Activated CD4-positive, alpha-beta T cell treated with anti-CD3 and anti-CD28 coated beads, Interleukin-2, amount 10 ng/mL, durations not matched to agents 24 days and 14 days (primary cell): ENCODE results near the gene RAET1L. TPM values are rescaled to one million over a fixed set of nuclear protein-coding genes. Genes with fewer than 3 reads are reported as not detected.

ENCODE experiments used
- DNase-seq: peaks from one replicate; pipeline ENCODE4 v3.0.0; 2022
- H3K27ac Mint-ChIP-seq: one replicate; pipeline ENCODE4 v1.8.0; 2022; ENCODE audit warnings: mild to moderate bottlenecking, mixed read lengths
- H3K27me3 Mint-ChIP-seq: one replicate; pipeline ENCODE4 v1.8.0; 2022; ENCODE audit warnings: mixed read lengths
- H3K36me3 Mint-ChIP-seq: one replicate; pipeline ENCODE4 v1.8.0; 2022; ENCODE audit warnings: low read depth, mild to moderate bottlenecking, mixed read lengths
- H3K4me1 Mint-ChIP-seq: one replicate; pipeline ENCODE4 v1.8.0; 2021; ENCODE audit warnings: mixed read lengths
- H3K4me3 Mint-ChIP-seq: one replicate; pipeline ENCODE4 v1.8.0; 2022; ENCODE audit warnings: mild to moderate bottlenecking, moderate library complexity, mixed read lengths
- H3K9me3 Mint-ChIP-seq: one replicate; pipeline ENCODE4 v1.8.0; 2021; ENCODE audit warnings: mixed read lengths
- intact Hi-C: fragments of 100-400 bp; cut with micrococcal nuclease; formaldehyde crosslinking; loops from one replicate; pipeline ENCODE4 v1.15.1; 2023
- total RNA-seq: library from RNA; stranded (reverse); gene quantifications from 2 replicates; pipeline ENCODE4 v1.2.3, GENCODE V29; 2022

The RAET1L gene
- total RNA-seq, 1 donor from 2014 or later = not detected

DNA sequence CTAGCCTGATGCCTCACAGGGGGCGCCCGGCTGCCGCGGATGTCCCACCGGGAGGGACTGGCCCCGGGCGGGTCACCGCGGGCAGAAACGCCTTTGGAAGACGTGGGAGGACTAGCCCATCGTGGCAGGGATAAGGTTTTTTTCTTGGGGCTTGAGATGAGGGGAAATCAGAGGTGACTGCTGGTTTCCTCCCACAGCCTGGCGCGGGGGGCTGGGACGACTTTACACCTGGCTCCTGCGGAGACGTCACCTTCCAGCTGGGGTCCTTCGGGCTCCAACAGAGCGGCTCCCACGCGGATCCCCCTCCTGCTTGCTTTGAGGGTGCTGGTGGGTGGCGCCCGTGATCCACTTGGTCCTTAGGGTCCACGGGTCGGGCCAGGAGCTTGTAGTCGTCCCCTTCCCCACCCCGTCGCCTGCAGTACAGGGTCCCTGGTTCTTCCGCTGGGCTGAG lies 32.2 kb upstream of the RAET1L start:
- H3K27me3 Mint-ChIP-seq = peaks cover 38% of the 10 kb centered on the region
- H3K36me3 Mint-ChIP-seq = no peaks in the 10 kb centered on the region
- no peaks in the 10 kb centered on the region for H3K9me3 Mint-ChIP-seq
- no peak overlapping the region for H3K27ac Mint-ChIP-seq
- H3K4me3 Mint-ChIP-seq = no peak overlapping the region
- no peak for DNase-seq
- H3K4me1 Mint-ChIP-seq = peaks cover 8% of the 10 kb centered on the region
- intact Hi-C loops = no loop called here

DNA sequence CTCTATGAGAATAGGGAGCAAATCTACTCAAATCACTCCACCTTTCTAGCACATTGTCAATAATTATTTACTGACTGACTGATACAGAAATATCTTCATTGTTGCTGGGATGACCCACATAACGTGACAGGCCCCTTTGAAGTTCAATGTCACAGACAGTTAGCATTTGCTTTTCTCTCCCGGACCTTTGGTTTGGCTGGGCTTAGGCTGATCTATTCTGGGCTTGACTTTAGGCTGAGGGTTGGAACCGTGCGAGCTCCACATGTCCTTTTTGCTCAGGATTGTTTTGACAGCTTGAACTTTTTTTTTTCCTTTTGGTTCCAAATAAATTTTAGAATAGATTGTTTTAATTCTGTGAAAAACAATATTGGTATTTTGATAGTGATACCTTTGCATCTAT lies 31.6 kb upstream of the RAET1L start:
- DNase-seq = no peak
- H3K9me3 Mint-ChIP-seq = no peaks in the 10 kb centered on the region
- peaks cover 42% of the 10 kb centered on the region for H3K27me3 Mint-ChIP-seq
- H3K27ac Mint-ChIP-seq = no peak overlapping the region
- H3K4me1 Mint-ChIP-seq = peaks cover 8% of the 10 kb centered on the region
- intact Hi-C loops = no loop called here
- no peaks in the 10 kb centered on the region for H3K36me3 Mint-ChIP-seq
- no peak overlapping the region for H3K4me3 Mint-ChIP-seq

DNA sequence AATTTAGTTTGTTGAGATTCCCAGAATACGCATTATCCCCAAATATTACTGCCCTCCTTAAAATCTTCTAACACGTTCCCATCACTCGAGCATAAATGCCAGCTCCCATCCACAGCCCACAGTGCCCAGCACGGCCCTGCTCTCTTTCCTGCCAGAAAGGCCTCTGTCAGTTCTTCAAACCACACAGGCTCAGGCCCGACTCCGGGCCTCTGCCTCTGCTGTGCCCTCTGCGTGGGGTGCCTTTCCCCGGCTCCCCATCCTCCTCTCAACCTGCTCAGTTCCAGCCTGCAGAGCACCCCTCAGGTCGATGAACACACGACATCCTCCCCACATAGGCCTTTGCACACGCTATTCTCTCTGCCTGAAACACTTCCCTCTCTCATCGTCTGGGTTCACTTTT lies 30.8 kb upstream of the RAET1L start:
- H3K9me3 Mint-ChIP-seq = no peaks in the 10 kb centered on the region
- H3K4me1 Mint-ChIP-seq = peaks cover 8% of the 10 kb centered on the region
- no peak overlapping the region for H3K27ac Mint-ChIP-seq
- intact Hi-C loops = no loop called here
- no peaks in the 10 kb centered on the region for H3K36me3 Mint-ChIP-seq
- DNase-seq = no peak
- no peak overlapping the region for H3K4me3 Mint-ChIP-seq
- peaks cover 40% of the 10 kb centered on the region for H3K27me3 Mint-ChIP-seq

DNA sequence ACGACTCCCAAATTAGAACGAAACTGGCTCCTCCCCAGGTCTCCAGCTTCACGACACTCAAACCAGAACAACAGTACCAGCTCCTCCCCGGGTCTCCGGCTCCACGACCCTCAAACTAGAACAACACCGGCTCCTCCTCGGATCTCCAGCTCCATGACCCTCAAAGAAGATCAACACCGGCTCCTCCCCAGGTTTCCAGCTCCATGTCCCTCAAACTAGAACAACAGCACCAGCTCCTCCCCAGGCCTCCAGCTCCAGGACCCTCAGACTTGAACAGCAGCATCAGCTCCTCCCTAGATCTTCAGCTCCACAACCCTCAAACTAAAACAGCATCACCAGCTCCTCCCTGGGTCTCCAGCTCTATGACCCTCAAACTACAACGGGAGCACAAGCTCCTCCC lies 29.8 kb upstream of the RAET1L start:
- DNase-seq = no peak
- Mint-ChIP-seq H3K4me1 (peaks cover 4% of the 10 kb centered on the region), H3K27ac (no peak overlapping the region), H3K27me3 (peaks cover 45% of the 10 kb centered on the region), H3K36me3 (no peaks in the 10 kb centered on the region), H3K9me3 (no peaks in the 10 kb centered on the region), H3K4me3 (no peak overlapping the region)
- intact Hi-C loops = no loop called here

DNA sequence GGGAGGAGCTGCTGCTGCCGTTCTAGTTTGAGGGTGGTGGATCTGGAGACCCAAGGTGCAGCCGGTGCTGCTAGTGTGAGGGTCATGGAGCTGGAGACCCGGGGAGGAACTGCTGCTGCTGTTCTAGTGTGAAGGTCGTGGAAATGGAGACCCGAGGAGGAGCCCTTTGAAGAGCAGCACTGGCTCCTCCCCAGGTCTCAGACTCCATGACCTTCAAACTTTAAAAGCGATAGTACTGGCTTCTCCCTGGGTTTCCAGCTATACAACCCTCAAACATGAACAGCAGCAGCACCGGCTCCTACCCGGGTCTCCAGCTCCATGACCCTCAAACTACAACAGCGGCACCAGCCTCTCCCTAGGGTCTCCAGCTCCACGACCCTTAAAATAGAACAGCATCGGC lies 28.1 kb upstream of the RAET1L start:
- intact Hi-C loops = no loop called here
- H3K27me3 Mint-ChIP-seq = peaks cover 42% of the 10 kb centered on the region
- no peak overlapping the region for H3K27ac Mint-ChIP-seq
- DNase-seq = no peak
- no peaks in the 10 kb centered on the region for H3K36me3 Mint-ChIP-seq
- H3K4me3 Mint-ChIP-seq = no peak overlapping the region
- H3K9me3 Mint-ChIP-seq = no peaks in the 10 kb centered on the region
- no peaks in the 10 kb centered on the region for H3K4me1 Mint-ChIP-seq

DNA sequence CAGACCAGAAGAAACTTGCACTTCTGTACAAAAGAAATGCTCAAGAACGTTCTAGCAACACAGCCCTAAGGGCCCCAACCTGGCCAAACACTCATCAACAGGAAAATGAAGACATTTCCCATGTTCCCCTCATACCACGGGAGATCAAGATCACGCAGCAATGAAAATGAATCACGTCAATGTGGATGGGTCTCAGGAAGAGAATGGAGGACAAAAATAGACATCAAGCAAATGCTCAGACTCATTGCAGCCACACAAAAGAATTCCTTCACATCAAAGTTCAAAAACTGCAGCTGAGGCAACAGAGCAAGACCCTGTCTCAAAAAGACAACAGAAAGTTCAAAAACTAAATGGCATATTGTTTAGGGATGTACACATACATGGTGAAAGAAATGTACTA lies 25.5 kb upstream of the RAET1L start:
- intact Hi-C loops = no loop called here
- no peak for DNase-seq
- H3K27me3 Mint-ChIP-seq = peaks cover 50% of the 10 kb centered on the region

DNA sequence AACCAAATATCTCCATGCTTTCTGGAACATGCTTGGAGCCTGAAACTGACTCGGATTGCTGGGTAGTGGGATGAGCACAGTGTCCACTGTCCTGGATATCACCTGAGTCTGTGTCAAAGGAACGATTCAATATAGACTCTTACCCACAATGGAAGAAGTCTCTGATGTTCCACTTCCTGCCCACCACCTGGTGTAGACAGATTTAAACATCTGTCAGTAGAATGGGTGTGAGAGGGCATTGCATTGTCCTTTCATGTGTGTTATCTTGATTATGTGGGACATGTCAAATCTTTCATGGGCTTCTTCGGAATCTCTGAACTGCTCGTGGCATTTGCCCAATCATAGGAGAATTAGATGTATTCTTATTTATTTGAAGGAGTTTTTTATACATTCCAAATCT lies 22.8 kb upstream of the RAET1L start:
- peaks cover 37% of the 10 kb centered on the region for H3K27me3 Mint-ChIP-seq
- H3K36me3 Mint-ChIP-seq = no peaks in the 10 kb centered on the region
- intact Hi-C loops = no loop called here
- no peaks in the 10 kb centered on the region for H3K9me3 Mint-ChIP-seq
- no peak overlapping the region for H3K4me3 Mint-ChIP-seq
- H3K4me1 Mint-ChIP-seq = no peaks in the 10 kb centered on the region
- no peak for DNase-seq
- H3K27ac Mint-ChIP-seq = no peak overlapping the region

More for the DNA sequence above, 25.5 kb upstream of the RAET1L start:
- Mint-ChIP-seq H3K36me3 (no peaks in the 10 kb centered on the region), H3K27ac (no peak overlapping the region), H3K4me3 (no peak overlapping the region), H3K4me1 (no peaks in the 10 kb centered on the region), H3K9me3 (no peaks in the 10 kb centered on the region)

DNA sequence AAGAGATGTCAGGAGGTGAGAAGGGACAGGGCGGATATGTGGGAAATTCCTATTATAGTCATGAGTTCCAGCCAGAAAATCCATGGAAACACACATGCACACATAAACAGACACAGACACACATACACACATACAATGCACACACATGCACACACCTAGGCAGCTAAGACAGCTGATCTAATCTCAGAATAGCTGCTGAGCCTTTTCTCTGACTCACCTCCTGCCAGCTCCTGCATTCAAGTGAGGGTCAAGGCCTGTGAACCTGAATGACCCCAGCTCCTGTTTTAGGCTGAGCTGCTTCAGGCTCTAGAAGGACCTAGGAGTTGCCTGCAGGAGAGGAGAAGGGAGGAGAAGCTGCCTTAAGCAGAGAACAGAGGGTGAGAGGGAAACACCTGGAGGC lies 21.6 kb upstream of the RAET1L start:
- H3K4me3 Mint-ChIP-seq = no peak overlapping the region
- H3K27me3 Mint-ChIP-seq = peaks cover 30% of the 10 kb centered on the region
- intact Hi-C loops = no loop called here
- no peaks in the 10 kb centered on the region for H3K36me3 Mint-ChIP-seq
- no peaks in the 10 kb centered on the region for H3K4me1 Mint-ChIP-seq
- H3K9me3 Mint-ChIP-seq = no peaks in the 10 kb centered on the region
- no peak overlapping the region for H3K27ac Mint-ChIP-seq
- DNase-seq = no peak

DNA sequence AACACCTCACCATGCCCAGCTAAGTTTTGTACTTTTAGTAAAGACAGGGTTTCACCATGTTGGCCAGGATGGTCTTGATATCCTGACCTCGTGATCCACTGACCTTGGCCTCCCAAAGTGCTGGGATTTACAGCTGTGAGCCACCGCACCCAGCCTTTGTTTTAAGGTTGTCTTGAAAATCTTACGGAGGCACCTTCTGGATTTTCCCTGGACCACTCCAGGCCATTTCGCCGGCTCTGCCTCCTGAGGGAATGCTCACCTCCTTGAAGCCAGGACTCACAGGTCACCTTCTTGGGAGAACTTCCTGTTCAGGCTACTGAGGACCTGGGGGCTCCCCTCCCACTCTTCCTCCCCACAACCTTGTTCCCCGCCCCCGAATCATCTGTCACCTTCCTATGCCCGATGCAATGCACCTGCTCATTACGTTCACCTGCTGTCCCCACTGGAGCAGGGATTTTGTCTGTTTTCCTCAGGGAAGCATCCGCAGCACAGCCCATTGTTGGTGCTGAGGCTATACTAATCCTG lies 19.4 kb upstream of the RAET1L start:
- no peaks in the 10 kb centered on the region for H3K4me1 Mint-ChIP-seq
- H3K27ac Mint-ChIP-seq = no peak overlapping the region
- no peaks in the 10 kb centered on the region for H3K36me3 Mint-ChIP-seq
- intact Hi-C loops = no loop called here
- H3K9me3 Mint-ChIP-seq = no peaks in the 10 kb centered on the region
- no peak overlapping the region for H3K4me3 Mint-ChIP-seq
- H3K27me3 Mint-ChIP-seq = peaks cover 40% of the 10 kb centered on the region
- no peak for DNase-seq

DNA sequence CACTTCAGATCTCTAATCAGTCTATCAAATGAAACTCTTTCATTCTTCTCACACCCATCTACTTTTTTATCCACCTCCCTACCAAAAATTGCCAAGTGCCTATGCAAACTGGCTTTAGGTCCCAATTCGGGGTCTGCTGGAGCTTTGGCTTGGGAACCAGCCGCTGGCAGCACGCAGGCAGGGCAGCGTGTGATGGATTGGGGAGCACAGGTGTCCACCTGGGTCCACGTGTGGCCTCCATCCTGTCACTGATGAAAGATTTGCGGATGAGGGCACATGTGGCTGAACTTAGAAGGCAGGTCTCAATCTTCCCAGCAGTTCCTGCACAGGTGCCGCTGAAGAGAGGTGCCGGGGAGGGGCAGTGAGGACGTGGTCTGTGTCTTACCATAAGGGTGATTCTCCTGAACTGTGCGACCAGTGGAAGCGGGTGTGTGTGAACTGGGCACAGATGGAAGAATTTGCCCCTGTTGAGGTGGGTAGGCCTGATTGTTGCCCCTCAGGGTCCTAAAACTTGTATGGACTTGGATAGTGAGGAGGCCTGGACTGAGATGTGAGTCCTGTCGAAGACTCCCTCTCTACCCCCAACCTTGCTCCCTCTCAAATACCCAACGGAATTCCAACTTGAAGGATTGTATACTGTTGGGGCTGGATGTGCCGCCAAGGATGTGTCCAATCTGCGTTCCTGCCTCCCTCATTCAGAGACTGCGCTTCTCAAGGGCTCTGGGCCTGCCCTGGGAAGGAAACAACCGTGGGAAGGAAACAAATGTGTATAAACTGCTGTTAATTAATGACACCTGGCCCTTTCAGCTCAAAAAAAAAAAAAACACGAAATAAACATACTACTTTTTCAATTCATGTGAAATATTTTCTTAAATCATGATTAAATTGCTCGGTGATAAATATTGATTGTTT lies 18.4 kb upstream of the RAET1L start:
- Mint-ChIP-seq H3K27me3 (peaks cover 49% of the 10 kb centered on the region), H3K4me3 (no peak overlapping the region), H3K27ac (no peak overlapping the region), H3K4me1 (no peaks in the 10 kb centered on the region), H3K36me3 (no peaks in the 10 kb centered on the region), H3K9me3 (no peaks in the 10 kb centered on the region)
- DNase-seq = no peak
- intact Hi-C loops = no loop called here

DNA sequence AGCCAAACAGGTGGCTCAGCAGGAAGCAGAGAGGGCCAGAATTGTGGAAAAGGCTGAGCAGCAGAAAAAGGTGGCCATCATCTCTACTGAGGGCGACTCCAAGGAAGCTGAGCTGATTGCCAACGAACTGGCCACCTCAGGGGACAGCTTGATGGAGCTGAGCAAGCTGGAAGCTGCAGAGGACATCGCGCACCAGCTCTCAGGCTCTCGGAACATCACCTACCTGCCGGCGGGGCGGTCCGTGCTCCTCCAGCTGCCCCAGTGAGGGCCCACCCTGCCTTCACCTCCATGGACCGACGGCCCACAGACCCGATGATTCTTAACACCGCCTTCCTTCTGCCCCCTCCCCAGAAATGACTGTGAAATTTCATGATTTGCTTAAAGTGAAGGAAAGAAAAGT lies 17.8 kb upstream of the RAET1L start:
- peaks cover 3% of the 10 kb centered on the region for H3K4me1 Mint-ChIP-seq
- H3K36me3 Mint-ChIP-seq = no peaks in the 10 kb centered on the region
- H3K4me3 Mint-ChIP-seq = no peak overlapping the region
- no peak overlapping the region for H3K27ac Mint-ChIP-seq
- intact Hi-C loops = no loop called here
- H3K9me3 Mint-ChIP-seq = no peaks in the 10 kb centered on the region
- peaks cover 55% of the 10 kb centered on the region for H3K27me3 Mint-ChIP-seq
- DNase-seq = no peak

DNA sequence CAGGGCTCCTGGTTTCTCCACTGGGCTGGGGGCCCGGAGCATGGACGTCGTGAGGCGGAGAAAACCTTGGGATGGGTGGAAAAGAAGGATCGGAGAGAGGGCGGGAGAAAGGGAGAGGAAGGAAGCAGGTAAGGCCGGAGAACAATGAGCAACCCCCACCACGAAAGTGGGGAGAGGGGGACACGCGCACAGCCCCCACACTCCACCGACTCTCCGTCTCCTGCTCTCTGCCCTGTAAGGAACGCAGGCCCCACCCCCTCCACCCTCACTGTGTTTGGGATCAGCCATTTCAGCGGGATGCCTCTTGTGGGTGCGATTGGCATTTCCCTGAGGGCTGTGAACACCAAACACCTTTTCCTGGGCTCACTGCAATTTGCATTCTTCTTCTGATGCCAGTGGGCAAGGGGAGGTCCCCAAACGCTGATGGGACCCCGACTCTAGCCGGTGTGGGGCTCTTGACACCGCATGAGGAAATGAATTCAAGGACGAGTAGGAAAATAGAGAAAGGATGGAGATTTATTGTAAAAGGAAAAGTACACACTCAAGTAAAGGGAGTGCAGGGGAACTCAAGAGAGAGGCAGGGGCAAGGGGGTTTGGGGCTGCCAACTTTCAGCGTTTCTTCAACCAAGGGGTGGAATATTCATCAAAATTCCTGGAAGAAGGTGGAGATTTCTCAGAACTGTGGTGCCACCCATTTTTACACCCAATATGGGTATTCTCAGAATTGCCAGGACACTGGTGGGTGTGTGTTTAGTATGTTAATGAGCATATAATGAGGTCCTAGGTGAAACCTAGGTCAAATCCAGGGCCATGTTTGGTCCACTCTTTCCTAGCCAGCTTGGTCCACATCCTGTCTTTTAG lies 13.1 kb upstream of the RAET1L start:
- Mint-ChIP-seq H3K27me3 (peaks cover 76% of the 10 kb centered on the region), H3K4me3 (no peak overlapping the region), H3K4me1 (peaks cover 8% of the 10 kb centered on the region), H3K9me3 (no peaks in the 10 kb centered on the region), H3K36me3 (no peaks in the 10 kb centered on the region), H3K27ac (peak overlapping the region; percentile 19)
- intact Hi-C loops = no loop called here
- DNase-seq = no peak

DNA sequence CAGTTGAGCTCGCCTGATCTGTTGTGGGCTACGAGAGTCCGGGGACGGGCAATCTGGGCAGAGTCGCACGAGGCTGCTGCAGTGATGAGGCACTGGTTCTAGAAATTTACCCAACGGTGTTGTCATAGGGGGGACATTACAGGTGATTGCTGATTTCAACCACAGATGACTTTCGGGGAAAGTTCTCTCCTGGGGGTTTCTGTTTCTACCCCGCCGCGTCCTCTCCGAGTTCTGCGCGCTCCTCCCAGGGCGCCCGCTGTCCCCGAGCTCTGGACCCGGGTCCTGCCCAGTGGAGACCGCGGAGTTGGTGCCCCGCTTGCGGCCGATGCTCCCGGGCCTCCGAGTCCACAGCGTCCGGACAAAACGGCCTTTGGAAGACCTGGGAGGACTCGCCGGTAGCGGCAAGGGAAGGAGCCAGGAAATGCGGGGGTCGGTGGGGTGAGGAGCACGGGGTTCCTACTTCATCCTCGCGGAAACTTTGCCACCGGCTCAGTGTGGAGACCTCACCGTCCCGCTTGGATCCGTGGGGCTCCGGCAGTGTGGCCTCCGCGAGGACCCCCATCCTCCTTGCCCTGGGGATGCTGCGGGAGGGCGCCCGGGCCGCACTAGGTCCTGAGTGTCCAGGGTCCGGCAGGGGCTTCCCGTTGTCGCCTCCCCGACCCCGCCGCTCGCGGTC lies 12.3 kb upstream of the RAET1L start:
- Mint-ChIP-seq H3K27ac (no peak overlapping the region), H3K9me3 (no peaks in the 10 kb centered on the region), H3K4me3 (peak overlapping the region; percentile 44), H3K4me1 (peaks cover 8% of the 10 kb centered on the region), H3K27me3 (peaks cover 82% of the 10 kb centered on the region), H3K36me3 (no peaks in the 10 kb centered on the region)
- intact Hi-C loops = no loop called here
- DNase-seq = no peak
